ENCODE results near the gene CUEDC2. TPM values are rescaled to one million over a fixed set of nuclear protein-coding genes. Genes with fewer than 3 reads are reported as not detected.

Gene CUEDC2
- total RNA-seq, 6 experiments from 2014 or later = 62.6 to 75.9 (median 72.5) TPM

GRCh38 chr10:102398172-102399020 lies 34.0 kb downstream of the CUEDC2 start:
- peaks cover 2% of the 10 kb centered on the region; the same call in 1 of the 2 replicates for H3K27me3 Mint-ChIP-seq (ENCODE audit: insufficient read depth)
- no peaks in the 10 kb centered on the region for H3K36me3 Mint-ChIP-seq (ENCODE audit: low read depth)
- peak overlapping the region; percentile 50 for H3K4me3 Mint-ChIP-seq
- H3K4me1 Mint-ChIP-seq (ENCODE audit: low read depth) = peaks cover 46% of the 10 kb centered on the region
- TF ChIP-seq, protein P1, sequence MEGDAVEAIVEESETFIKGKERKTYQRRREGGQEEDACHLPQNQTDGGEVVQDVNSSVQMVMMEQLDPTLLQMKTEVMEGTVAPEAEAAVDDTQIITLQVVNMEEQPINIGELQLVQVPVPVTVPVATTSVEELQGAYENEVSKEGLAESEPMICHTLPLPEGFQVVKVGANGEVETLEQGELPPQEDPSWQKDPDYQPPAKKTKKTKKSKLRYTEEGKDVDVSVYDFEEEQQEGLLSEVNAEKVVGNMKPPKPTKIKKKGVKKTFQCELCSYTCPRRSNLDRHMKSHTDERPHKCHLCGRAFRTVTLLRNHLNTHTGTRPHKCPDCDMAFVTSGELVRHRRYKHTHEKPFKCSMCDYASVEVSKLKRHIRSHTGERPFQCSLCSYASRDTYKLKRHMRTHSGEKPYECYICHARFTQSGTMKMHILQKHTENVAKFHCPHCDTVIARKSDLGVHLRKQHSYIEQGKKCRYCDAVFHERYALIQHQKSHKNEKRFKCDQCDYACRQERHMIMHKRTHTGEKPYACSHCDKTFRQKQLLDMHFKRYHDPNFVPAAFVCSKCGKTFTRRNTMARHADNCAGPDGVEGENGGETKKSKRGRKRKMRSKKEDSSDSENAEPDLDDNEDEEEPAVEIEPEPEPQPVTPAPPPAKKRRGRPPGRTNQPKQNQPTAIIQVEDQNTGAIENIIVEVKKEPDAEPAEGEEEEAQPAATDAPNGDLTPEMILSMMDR (IDR thresholded peaks at IDR 0.05) = no peak
- no peaks in the 10 kb centered on the region for H3K9me3 Mint-ChIP-seq
- H3K27ac Mint-ChIP-seq = peak overlapping the region; percentile 18; the same call in 1 of the 2 replicates
- DNase-seq = no peak

DNA sequence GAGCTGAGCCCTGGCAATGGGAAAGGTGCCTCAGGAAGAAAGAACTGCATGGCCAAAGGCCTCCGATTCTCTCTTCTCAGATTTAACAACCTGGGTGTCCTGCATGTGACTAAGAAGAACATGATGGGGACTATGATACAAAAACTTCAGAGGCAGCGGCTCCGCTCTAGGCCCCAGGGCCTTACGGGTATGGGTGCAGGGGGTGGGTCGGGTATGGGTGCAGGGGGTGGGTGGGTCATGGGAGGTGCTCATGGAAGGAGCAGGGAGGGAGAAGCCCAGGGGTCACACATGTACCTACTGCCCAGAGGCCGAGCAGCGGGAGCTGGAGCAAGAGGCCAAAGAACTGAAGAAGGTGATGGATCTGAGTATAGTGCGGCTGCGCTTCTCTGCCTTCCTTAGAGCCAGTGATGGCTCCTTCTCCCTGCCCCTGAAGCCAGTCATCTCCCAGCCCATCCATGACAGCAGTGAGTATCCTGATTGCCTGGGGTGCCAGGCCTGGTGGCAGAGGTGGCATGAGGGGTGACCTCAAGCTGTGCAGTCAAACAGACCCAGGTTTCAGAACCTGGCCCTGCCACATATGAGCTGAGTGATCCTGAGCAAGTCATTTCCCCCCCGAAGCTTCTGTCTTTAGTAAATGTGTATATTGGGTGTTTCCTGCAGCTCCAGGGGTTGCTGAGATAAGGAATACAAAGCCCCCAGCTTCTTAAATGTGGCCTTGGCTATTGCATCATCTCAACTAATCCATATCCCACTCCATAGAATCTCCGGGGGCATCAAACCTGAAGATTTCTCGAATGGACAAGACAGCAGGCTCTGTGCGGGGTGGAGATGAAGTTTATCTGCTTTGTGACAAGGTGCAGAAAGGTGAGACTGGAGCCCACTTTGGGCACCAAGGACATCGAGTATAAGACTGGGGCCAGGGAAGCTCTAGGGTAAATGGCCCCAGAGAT lies 34.9 kb downstream of the CUEDC2 start:
- H3K4me1 Mint-ChIP-seq (ENCODE audit: low read depth) = peaks cover 46% of the 10 kb centered on the region
- TF ChIP-seq, protein P1 (IDR thresholded peaks at IDR 0.05) = no peak
- H3K27ac Mint-ChIP-seq = no peak overlapping the region
- peaks cover 2% of the 10 kb centered on the region; the same call in 1 of the 2 replicates for H3K27me3 Mint-ChIP-seq (ENCODE audit: insufficient read depth)
- H3K36me3 Mint-ChIP-seq (ENCODE audit: low read depth) = no peaks in the 10 kb centered on the region
- no peak overlapping the region; the same call in 1 of the 2 replicates for H3K4me3 Mint-ChIP-seq
- DNase-seq = no peak
- H3K9me3 Mint-ChIP-seq = no peaks in the 10 kb centered on the region

- peaks cover 39% of the 10 kb centered on the region for H3K4me1 Mint-ChIP-seq (ENCODE audit: low read depth)
- H3K27ac Mint-ChIP-seq = no peak overlapping the region
- DNase-seq = no peak
- no peaks in the 10 kb centered on the region for H3K36me3 Mint-ChIP-seq (ENCODE audit: low read depth)
- TF ChIP-seq, protein P1 (IDR thresholded peaks at IDR 0.05) = no peak
- H3K9me3 Mint-ChIP-seq = no peaks in the 10 kb centered on the region
- peak overlapping the region; percentile 86; the same call in 1 of the 2 replicates for H3K4me3 Mint-ChIP-seq
- peaks cover 2% of the 10 kb centered on the region; the same call in 1 of the 2 replicates for H3K27me3 Mint-ChIP-seq (ENCODE audit: insufficient read depth)
Observed at GRCh38 chr10:102396730-102397151, 35.6 kb downstream of the CUEDC2 start.

- Mint-ChIP-seq H3K27ac (peak overlapping the region; percentile 81; the same call in 1 of the 2 replicates), H3K4me1 (ENCODE audit: low read depth) (peaks cover 34% of the 10 kb centered on the region), H3K4me3 (peak overlapping the region; percentile 86), H3K9me3 (no peaks in the 10 kb centered on the region), H3K27me3 (ENCODE audit: insufficient read depth) (peaks cover 2% of the 10 kb centered on the region; the same call in 1 of the 2 replicates), H3K36me3 (ENCODE audit: low read depth) (no peaks in the 10 kb centered on the region)
- DNase-seq = no peak
- TF ChIP-seq, protein P1 (IDR thresholded peaks at IDR 0.05) = no peak
Observed at GRCh38 chr10:102396317-102396650, 36.1 kb downstream of the CUEDC2 start.
